DOHH2 (cell line): ENCODE data around the gene SV2A.

ENCODE experiments used
- H3F3A ChIP-seq: fragments of 200-600 bp; sonication (generic), shearing (Covaris generic); 2 replicates; pipeline ENCODE4 v1.6.0; 2016; ENCODE audit warnings: antibody characterized with exemption, mild to moderate bottlenecking; ENCODE audit not compliant: control insufficient read depth, insufficient read depth
- H3K27ac ChIP-seq: fragments of 200-600 bp; sonication (generic); 2 replicates; pipeline ENCODE4 v1.5.1; 2014; ENCODE audit warnings: low read depth, mild to moderate bottlenecking, low read length, moderate library complexity
- H3K27me3 ChIP-seq: fragments of 200-600 bp; sonication (generic); 2 replicates; pipeline ENCODE4 v1.6.1; 2014; ENCODE audit warnings: mild to moderate bottlenecking, low read length, mixed read lengths; ENCODE audit not compliant: control insufficient read depth
- H3K36me3 ChIP-seq: fragments of 200-600 bp; sonication (generic); 2 replicates; pipeline ENCODE4 v1.6.1; 2014; ENCODE audit warnings: mild to moderate bottlenecking, low read length, moderate library complexity, mixed read lengths; ENCODE audit not compliant: control insufficient read depth
- H3K4me1 ChIP-seq: fragments of 200-600 bp; sonication (generic); 2 replicates; pipeline ENCODE4 v1.6.1; 2014; ENCODE audit warnings: mild to moderate bottlenecking, low read length, mixed read lengths; ENCODE audit not compliant: control insufficient read depth
- H3K4me2 ChIP-seq: fragments of 200-600 bp; sonication (generic); 2 replicates; pipeline ENCODE4 v1.6.0; 2014; ENCODE audit warnings: mild to moderate bottlenecking, low read length, moderate library complexity
- H3K4me3 ChIP-seq: fragments of 200-600 bp; sonication (generic); 2 replicates; pipeline ENCODE4 v1.5.1; 2014; ENCODE audit warnings: mild to moderate bottlenecking, low read length, mixed read lengths
- H3K79me2 ChIP-seq: fragments of 200-600 bp; sonication (generic); 2 replicates; pipeline ENCODE4 v1.6.1; 2014; ENCODE audit warnings: mild to moderate bottlenecking, low read length, mixed read lengths; ENCODE audit not compliant: control insufficient read depth
- H3K9me2 ChIP-seq: fragments of 200-600 bp; sonication (generic); replicated peaks from 2 replicates; pipeline ENCODE4 v1.6.1; 2014; ENCODE audit warnings: mild to moderate bottlenecking, low read length, mixed read lengths; ENCODE audit not compliant: control insufficient read depth
- H3K9me3 ChIP-seq: fragments of 200-600 bp; sonication (generic); 2 replicates; pipeline ENCODE4 v1.6.1; 2014; ENCODE audit warnings: antibody characterized with exemption, low read length, mixed read lengths; ENCODE audit not compliant: control insufficient read depth, insufficient read depth
- H4K20me1 ChIP-seq: fragments of 200-600 bp; sonication (generic); 2 replicates; pipeline ENCODE4 v1.6.0; 2014; ENCODE audit warnings: low read depth, mild to moderate bottlenecking, antibody characterized with exemption, low read length, moderate library complexity; ENCODE audit not compliant: control insufficient read depth, insufficient read depth
- CTCF ChIP-seq: fragments of 200-600 bp; sonication (generic); IDR thresholded peaks from one replicate; pipeline ENCODE4 v1.5.1; 2014; ENCODE audit warnings: antibody characterized with exemption, mild to moderate bottlenecking, low read depth, low read length; ENCODE audit not compliant: poor library complexity, severe bottlenecking
- EZH2phosphoT487 ChIP-seq: fragments of 200-600 bp; sonication (generic); IDR thresholded peaks from 2 replicates; pipeline ENCODE4 v1.6.1; 2017; ENCODE audit warnings: borderline replicate concordance, mild to moderate bottlenecking, antibody characterized with exemption, low read length, moderate library complexity, mixed read lengths

The SV2A gene

GRCh38 chr1:149934356-149934755 is 16.7 kb upstream of the SV2A start:
- peaks cover 2% of the 10 kb centered on the region; the same call in 1 of the 2 replicates for H3K27me3 ChIP-seq
- TF ChIP-seq CTCF (no peak), EZH2phosphoT487 (no peak)
- H3K36me3 ChIP-seq, result no peaks in the 10 kb centered on the region
- no peak overlapping the region for H3K4me2 ChIP-seq
- no peak overlapping the region for H3K27ac ChIP-seq
- peaks cover 7% of the 10 kb centered on the region for H3K4me1 ChIP-seq
- no peaks in the 10 kb centered on the region for H4K20me1 ChIP-seq
- H3K9me3 ChIP-seq, result no peaks in the 10 kb centered on the region
- no peaks in the 10 kb centered on the region for H3F3A ChIP-seq
- H3K4me3 ChIP-seq, result no peak overlapping the region
- no peaks in the 10 kb centered on the region for H3K79me2 ChIP-seq
- no peaks in the 10 kb centered on the region for H3K9me2 ChIP-seq

- Histone ChIP-seq H3K4me2 (no peak overlapping the region), H3K9me2 (no peaks in the 10 kb centered on the region), H3K27ac (no peak overlapping the region), H4K20me1 (no peaks in the 10 kb centered on the region), H3K36me3 (no peaks in the 10 kb centered on the region), H3K9me3 (no peaks in the 10 kb centered on the region), H3K4me1 (peaks cover 17% of the 10 kb centered on the region), H3K79me2 (no peaks in the 10 kb centered on the region), H3K4me3 (no peak overlapping the region), H3F3A (no peaks in the 10 kb centered on the region), H3K27me3 (peaks cover 2% of the 10 kb centered on the region; the same call in 1 of the 2 replicates)
- TF ChIP-seq CTCF (no peak), EZH2phosphoT487 (no peak)
These were observed 15.6 kb upstream of the SV2A start for GRCh38 chr1:149933208-149933607.

- Histone ChIP-seq H3K79me2 (peaks cover 2% of the 10 kb centered on the region), H3K4me2 (no peak overlapping the region), H4K20me1 (no peaks in the 10 kb centered on the region), H3K36me3 (peaks cover under 1% of the 10 kb centered on the region; the same call in 1 of the 2 replicates), H3F3A (no peaks in the 10 kb centered on the region), H3K27ac (no peak overlapping the region), H3K4me1 (peaks cover 19% of the 10 kb centered on the region), H3K27me3 (peaks cover 2% of the 10 kb centered on the region; the same call in 1 of the 2 replicates), H3K4me3 (no peak overlapping the region), H3K9me2 (no peaks in the 10 kb centered on the region), H3K9me3 (no peaks in the 10 kb centered on the region)
- TF ChIP-seq EZH2phosphoT487, result no peak
- TF ChIP-seq CTCF, result no peak
These were observed 14.8 kb upstream of the SV2A start for GRCh38 chr1:149932474-149932873.
